Sciatic nerve (tissue), 2 donors: ENCODE data around the gene ZBTB2. TPM values are rescaled to one million over a fixed set of nuclear protein-coding genes. Genes with fewer than 3 reads are reported as not detected.
"Not testable (repeated sequence)": the region's sequence is repeated elsewhere in the genome, so short reads cannot be mapped to it uniquely, and the experiment has no call there.

Source experiments
- ATAC-seq: fragments of 200-7000 bp; cut with Tn5 transposase; one replicate; pipeline ENCODE4 v1.9.1; 2020; ENCODE audit warnings: mild to moderate bottlenecking, moderate library complexity
- DNase-seq: peaks from one replicate; pipeline ENCODE4 v3.0.0-alpha.2; 2020; ENCODE audit warnings: low spot score
- intact Hi-C: fragments of 100-400 bp; cut with DNase I; formaldehyde crosslinking; loops from one replicate; pipeline ENCODE4 v1.14.2; 2022
- total RNA-seq: library from RNA; stranded (reverse); fragmentation: NEBNext Ultra II Directional; extraction: Animal tissue kit (Norgen Biotek cat#: 25700); gene quantifications from one replicate; pipeline ENCODE4 v1.2.1, GENCODE V29; 2021
- donor health status: DM: no; HTN: no; CAD: no.
- donor health status: DM: no; HTN: no; CAD: no.

ZBTB2 gene
- total RNA-seq, 1 donor from 2014 or later: 13.2 TPM

DNA sequence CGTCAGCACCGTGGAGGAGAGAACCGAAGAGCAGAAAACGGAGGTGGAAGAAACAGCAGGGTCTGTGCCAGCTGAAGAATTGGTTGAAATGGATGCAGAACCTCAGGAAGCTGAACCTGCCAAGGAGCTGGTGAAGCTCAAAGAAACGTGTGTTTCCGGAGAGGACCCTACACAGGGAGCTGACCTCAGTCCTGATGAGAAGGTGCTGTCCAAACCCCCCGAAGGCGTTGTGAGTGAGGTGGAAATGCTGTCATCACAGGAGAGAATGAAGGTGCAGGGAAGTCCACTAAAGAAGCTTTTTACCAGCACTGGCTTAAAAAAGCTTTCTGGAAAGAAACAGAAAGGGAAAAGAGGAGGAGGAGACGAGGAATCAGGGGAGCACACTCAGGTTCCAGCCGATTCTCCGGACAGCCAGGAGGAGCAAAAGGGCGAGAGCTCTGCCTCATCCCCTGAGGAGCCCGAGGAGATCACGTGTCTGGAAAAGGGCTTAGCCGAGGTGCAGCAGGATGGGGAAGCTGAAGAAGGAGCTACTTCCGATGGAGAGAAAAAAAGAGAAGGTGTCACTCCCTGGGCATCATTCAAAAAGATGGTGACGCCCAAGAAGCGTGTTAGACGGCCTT, 41.6 kb downstream of the ZBTB2 start:
- DNase-seq: no peak
- intact Hi-C loops: no loop called here
- no peak for ATAC-seq

DNA sequence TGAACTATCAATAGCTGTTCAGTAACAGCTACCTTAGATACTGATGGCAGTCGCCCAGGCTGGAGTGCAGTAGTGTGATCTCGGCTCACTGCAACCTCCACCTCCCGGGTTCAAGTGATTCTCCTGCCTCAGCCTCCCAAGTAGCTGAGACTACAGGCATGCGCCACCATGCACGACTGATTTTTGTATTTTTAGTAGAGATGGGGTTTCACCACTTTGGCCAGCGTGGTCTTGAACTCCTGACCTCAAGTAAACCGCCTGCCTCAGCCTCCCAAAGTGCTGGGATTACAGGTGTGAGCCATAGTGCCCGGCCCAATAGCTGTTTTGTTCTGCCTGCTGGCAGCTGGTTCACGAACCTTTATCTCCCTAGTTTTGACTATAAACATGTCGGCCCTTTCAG, 48.6 kb downstream of the ZBTB2 start:
- ATAC-seq, intact Hi-C loops, DNase-seq: not testable (repeated sequence)

DNA sequence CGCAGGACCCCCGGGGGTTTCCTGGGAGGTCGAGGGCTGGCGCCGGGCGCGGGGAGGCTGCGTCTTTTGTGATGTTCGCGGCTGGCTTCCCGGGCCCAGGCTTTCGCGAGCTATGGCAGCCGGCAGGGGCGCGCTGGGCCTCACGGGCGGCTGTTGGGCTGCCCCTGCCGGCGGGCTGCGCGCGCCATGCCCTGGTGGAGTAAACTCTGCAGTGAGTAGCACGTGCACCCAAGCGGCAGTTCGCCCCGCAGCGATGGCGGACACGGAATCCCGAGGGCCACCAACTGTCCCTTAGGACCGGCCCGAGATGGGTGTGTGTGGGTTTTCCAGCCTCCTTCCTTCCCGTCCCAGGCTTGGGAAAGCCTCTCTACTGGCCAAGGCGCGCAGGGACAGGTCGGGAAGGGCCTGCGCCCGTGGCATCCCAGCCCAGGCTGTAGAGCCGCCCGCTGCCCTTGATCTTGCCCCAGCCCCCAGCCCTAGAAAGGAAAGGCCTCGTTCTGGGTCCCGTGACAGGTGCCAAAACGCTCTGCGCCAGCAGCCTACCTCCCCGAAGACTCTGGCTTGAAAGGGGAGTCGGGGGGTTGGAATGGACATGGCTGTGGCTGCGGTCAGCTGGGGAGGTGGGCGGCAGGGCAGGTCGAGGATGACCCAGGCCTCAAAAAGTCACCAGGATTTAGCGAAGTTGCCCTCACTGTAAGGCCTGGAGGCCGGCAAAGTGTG, 49.7 kb downstream of the ZBTB2 start:
- no peak for DNase-seq
- ATAC-seq: peak; percentile 15
- intact Hi-C loops: no loop called here

DNA sequence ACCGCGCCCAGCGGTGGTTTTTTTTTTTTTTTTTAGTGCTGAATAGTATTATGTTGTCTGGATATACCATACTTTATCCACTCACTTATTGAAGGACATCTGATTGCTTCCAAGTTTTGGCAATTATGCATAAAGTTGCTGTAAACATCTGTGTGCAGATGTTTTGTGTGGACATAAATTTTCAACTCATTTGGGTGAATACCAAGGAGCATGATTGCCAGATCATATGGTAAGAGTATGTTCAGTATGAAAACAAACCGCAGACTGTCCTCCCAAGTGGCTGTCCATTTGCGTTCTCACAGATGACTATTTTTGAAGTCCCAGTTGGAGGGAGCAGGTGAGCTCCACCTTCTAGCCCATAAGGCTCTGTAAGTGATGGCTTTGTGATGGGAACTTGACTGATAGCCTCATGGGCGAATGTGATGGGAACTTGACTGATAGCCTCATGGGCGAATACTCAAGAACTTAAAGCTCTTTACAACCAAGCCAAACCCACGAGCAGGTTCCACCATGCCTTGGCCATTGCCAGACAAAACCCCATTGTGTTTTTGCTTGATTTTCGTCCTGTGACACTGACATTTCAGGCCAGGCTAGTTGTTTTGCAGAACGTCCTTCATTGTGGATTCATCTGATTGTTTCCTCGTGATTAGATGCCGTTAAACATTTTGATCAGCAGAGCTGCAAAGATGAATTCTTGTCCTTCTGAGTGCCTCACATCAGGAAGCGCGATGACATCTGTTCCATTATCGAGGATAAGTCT, 51.0 kb downstream of the ZBTB2 start:
- DNase-seq (no peak), ATAC-seq (no peak)
- intact Hi-C loops: no loop called here

DNA sequence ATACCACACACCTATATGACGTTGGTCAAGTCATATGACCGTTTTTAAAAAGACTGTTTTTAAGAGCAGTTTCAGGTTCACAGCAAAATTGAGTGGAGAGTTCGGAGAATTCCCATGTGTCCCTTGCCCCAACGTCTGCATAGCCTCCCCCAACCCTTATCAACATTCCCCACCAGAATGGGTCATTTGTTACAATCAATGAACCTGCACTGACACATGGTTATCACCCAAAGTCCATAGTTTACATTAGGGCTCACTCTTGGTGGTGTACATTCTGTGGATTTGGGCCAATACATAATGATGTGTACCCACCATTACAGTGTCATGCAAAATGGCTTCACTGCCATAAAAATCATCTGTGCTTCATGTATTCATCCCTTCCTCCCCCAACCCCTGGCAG, 52.0 kb downstream of the ZBTB2 start:
- ATAC-seq: no peak
- no peak for DNase-seq
- intact Hi-C loops: no loop called here

DNA sequence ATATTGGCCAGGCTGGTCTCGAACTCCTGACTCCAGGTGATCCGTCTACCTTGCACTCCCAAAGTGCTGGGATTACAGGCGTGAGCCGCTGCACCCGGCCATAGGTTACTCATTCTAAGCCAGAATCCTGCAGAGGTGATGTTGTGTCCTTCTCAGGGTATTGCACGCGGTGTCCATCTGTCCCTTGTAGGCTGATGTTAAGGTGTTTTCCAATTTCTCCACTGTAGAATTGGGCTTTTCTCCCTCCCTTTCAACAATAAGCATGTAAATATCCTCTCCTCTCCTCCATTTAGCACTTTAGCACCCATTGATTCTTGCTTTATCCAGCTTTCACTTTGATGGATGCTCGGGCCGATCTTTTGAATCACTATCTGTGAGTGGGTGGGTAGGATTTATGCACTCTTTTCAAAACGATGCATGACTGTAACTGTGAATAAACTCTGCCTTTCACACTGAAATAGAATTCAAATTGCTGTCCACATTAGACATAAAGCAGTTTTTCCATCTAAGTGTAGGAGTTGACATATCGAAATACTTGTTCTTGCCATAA, 52.6 kb downstream of the ZBTB2 start:
- no peak for ATAC-seq
- intact Hi-C loops: no loop called here

DNA sequence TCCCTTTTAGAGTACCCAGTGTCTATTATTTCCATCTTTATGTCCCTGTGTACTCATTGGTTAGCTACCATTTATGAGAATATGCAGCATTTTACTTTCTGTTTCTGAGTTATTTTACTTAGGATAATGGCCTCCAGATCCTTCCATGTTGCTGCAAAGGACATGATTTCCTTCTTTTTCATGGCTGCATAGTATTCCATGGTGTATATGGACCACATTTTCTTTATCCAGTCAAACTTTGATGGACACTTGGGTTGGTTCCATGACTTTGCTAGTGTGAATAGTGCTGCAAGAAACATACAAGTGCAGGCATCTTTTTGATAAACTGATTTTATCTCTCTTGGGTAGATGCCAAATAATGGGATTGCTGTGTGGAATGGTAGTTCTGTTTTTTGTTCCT, 55.4 kb downstream of the ZBTB2 start:
- ATAC-seq: no peak
- DNase-seq: no peak
- intact Hi-C loops: no loop called here

More for the DNA sequence above, 52.6 kb downstream of the ZBTB2 start:
- DNase-seq: no peak

DNA sequence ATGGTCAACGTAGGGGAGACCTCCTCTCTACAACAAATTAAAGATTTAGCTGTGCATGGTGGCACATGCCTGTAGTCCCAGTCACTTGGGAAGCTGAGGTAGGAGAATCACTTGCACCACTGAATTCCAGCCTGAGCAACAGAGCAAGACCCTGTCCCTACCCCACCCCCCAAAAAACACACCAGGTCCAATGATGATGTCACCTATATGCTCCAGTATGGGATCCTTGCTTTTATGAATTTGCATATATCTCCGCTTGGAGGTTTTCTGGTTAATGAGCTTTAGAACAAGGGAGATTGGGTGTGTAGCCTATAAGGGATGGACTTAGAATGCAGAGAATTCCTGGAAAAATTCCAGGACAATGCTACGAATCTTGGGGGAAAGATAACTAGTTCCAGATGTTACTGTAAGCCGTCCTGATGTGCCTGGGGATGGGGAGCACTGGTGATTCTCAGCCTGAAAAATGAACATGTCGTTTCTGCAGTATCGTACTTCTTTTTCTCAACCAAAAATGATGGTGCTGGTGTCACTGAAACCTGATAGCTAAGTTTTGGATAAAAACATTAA, 61.1 kb downstream of the ZBTB2 start:
- DNase-seq: no peak
- intact Hi-C loops: no loop called here
- ATAC-seq: peak; percentile 13

DNA sequence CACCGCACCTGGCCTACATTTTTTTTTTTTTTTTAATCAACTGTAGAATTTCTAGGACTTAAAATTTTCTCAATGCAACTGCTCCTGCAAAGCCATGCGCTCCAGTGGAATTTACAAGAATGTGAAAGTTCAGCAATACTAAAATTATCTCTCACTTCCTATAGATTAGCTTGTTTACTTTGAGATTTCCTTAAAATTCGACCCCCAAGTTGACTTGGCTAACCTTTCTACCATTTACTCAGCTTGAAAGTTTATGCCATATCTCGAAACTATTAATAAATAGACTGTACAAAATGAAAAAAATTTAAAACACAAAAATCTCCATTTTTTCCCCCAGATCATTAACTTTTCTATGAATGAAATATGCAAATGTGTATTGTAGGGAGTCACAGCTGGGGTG, 64.3 kb downstream of the ZBTB2 start:
- ATAC-seq (no peak), DNase-seq (no peak)
- intact Hi-C loops: loop anchor here (10.0 kb wide), 1 partner anchor 312 kb away; no protein-coding TSS in a partner anchor

DNA sequence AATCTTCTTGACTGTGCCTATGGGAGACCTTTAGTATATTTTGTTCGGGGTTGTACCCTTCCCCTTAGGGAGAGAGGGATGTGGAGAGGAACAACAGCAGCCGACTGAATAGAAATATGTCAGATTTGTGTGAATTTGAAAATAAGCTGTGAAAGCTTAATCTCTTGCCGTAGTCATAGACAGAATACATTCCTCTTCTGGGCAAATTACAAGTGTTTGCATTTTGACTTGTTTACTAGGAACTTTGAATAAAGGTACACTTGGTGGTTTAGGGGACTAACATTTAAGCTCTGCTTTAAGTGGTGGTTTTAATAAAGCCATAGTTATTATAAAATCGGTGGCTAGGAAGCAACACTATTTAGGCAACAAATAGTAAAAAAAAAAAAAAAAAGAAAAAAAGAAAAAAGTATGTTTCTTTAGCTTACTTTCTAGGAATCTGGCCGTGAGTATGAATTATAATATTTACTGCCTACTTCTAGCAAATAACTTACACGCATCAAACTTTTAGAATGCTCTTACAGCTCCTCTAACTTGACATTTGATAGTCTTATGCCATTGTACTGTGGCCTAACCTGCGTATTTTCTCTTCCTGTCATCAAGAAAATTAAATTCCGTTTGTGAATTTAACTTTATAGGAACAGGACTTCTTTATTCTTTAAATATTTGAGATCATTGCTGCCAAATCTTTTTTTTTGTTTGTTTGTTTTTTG, 65.1 kb downstream of the ZBTB2 start:
- no peak for DNase-seq
- intact Hi-C loops: loop anchor here (10.0 kb wide), 1 partner anchor 311 kb away; no protein-coding TSS in a partner anchor
- no peak for ATAC-seq

DNA sequence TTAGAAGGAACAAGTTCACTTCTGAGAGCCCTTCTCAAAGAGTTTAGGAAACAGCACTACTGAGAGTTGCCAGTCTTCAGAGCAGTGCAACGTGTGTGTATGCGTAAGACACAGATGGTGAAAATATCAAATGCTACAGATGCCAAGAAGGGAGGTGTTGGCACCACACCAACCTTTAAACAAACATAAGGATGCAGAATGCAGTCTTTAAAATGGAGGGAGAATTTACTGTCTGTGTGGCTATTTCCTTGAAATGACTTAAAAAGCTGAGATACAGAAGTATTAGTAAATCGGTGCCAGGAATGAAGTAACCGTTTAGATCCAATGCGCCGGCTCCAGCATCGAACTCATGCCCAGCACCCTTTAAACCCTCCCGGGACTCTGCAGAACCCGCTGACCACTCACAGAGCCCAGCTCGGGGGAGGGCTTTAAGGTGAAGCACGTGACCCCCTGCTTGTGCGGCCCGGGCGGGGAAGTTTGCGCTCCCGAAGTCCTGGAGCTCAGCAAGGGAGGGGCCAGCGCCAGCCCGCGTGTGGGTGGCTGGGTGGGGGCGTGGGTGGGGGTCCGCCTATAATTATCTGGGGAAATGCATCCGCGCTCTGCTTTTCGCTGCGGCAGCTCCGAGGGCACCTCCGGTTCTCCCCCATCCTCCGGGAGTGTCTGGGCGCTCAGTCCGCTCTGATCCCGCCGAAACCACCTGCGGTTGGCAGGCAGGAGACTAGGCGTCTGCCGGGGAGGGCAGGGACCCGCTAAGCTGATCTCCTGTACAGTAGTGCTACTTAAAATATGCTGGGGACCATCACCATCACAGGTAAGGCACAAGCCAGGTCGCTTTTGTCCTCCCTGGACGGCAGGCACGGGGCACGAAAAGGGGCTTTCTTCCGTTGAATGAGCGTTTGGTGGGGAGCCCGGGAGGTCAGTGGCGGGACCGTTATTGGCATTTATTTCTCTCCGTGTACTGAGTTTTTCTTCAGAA, 66.0 kb downstream of the ZBTB2 start:
- intact Hi-C loops: loop anchor here (10.0 kb wide), 1 partner anchor 311 kb away; no protein-coding TSS in a partner anchor
- ATAC-seq (peak; percentile 87), DNase-seq (peak; percentile 84)

DNA sequence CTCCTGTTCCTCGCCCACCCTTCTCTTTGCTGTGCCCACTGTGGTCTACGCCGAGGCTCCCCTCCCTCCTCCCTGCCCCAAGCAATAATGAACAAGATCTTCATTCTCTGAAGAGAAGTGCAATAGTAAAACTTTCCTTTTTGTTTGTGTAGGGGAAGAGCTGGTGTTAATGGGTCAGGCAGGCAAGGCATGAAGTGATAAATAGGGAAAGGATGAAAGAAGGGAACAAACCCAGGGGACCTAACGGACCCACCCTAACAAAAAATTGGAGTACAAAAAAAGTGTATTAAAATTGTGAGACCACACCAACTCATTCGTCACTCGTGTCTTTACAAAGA, 66.9 kb downstream of the ZBTB2 start:
- intact Hi-C loops: loop anchor here (5.0 to 10.0 kb wide), 2 partner anchors 310 to 432 kb away; no protein-coding TSS in a partner anchor
- DNase-seq: no peak
- ATAC-seq: no peak

DNA sequence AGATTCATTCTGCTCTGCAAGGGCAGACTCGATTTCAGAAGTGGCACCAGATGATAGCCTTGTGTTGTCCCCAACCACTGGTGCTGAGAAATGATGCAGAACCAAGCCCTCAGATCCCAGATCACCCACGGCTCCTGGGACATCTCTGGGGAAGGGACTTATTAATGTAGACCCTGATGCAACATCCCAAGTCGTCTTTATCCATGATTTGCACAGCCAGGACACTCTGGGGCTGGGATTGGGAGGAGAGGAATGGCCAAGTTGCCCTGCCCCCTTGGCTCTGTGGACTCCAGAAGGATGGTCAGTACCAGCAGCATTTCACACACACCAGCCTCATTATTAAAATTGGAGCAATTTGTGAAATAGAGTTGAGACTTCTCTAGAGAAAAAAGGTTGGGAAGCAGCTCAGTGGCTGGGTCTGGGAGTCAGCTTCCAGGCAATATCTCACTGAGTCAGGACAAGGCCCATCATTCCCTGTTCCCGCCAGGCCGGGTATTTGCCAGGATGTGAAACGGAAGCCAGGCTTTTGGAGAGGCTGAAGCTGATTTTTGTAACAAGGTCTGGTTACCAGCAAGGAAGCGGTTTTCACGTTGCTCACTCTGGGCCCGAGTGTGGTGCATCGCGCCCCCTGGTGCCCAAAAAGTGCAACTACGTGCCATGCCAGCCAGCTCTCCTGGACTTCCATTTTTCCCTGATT, 67.4 kb downstream of the ZBTB2 start:
- intact Hi-C loops: loop anchor here (5.0 to 10.0 kb wide), 2 partner anchors 309 to 432 kb away; no protein-coding TSS in a partner anchor
- DNase-seq (peak; percentile 92), ATAC-seq (peak; percentile 90)

DNA sequence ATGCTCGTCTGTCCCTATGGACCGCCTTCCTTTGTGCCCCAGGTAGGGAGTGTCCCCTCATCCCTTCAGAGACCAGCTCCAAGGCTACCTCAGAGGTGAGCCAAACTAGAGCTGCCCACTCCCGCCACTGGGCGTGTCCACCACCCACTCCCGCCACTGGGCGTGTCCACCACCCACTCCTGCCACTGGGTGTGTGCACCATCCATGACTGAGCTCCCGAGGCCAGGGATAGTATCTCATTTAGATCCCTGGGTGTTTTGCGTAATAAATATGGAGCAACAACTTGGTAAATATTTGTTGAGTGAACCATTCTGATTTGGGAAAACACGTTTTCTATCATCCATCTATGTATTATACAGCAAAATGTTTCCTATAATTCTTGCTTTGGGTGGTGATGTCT, 68.8 kb downstream of the ZBTB2 start:
- ATAC-seq: no peak
- intact Hi-C loops: loop anchor here (5.0 to 10.0 kb wide), 2 partner anchors 308 to 430 kb away; no protein-coding TSS in a partner anchor
- no peak for DNase-seq

DNA sequence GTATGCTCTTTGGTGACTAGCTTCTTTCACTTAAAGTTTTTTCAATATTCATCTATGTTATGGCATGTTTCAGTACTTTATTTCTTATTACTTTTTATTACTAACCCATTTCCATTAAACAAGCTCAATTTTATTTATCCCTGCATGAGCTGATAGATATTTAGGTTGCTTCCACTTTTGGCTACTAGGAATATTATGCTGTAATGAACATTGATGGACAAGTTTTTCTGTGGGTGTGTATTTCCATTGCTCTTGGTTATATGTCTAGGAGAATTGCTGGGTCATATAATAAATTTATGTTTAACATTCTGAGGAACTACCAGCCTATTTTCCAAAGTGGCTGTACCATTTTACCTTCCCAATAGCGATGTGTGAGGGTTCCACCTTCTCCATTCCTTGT, 69.9 kb downstream of the ZBTB2 start:
- intact Hi-C loops: loop anchor here (5.0 to 10.0 kb wide), 2 partner anchors 307 to 429 kb away; no protein-coding TSS in a partner anchor
- no peak for DNase-seq

DNA sequence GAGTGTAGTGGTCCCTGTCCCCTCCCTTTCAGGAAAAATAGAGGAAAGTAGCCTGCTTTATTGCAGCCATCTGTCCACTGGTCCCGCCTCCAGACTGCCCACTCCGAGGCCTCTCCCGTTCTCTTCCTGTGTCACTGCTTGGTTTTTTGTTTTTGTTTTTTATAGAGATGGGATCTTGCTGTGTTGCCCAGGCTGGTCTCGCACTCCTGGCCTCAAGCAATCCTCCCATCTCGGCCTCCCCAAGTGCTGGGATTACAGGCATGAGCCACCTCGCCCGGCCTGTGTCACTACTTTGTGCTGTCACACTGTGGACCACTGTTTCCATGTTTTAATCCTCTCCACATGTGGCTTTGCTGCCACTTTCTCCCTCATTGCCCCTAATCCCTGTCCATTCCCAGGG, 71.2 kb downstream of the ZBTB2 start:
- intact Hi-C loops: loop anchor here (5.0 to 10.0 kb wide), 2 partner anchors 305 to 428 kb away; no protein-coding TSS in a partner anchor
- no peak for ATAC-seq
- DNase-seq: no peak

More for the DNA sequence above, 69.9 kb downstream of the ZBTB2 start:
- ATAC-seq: no peak

DNA sequence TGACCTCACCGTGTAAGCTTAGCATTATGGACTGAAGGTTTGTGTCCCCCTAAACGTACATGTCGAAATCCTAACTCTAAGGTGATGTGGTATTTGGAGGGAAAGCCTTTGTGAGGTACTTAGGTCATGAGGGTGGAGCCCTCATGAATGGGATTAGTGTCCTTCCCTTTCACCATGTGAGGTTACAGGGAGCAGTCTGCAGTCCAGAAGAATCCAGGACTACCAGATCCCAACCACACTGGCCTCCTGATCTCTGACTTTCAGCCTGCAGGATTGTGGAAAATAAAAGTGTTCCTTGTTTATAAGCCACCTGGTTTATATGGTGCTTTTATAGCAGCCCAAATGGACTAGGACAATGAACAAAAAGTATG, 73.4 kb downstream of the ZBTB2 start:
- ATAC-seq: no peak
- intact Hi-C loops: no loop called here
- DNase-seq: no peak
